Osteocyte (in vitro differentiated cells): Measurements from ENCODE around the gene SEMA3E. TPM values are rescaled to one million over a fixed set of nuclear protein-coding genes. Genes with fewer than 3 reads are reported as not detected.

ENCODE experiments used
- DNase-seq: peaks from one replicate; pipeline ENCODE4 v3.0.0; 2021; ENCODE audit warnings: mixed read lengths; ENCODE audit not compliant: unreplicated experiment; ENCODE audit errors: extremely low spot score
- H3K27ac Mint-ChIP-seq: one replicate; pipeline ENCODE4 v1.8.0; 2021; ENCODE audit warnings: mild to moderate bottlenecking, mixed read lengths; ENCODE audit not compliant: unreplicated experiment
- H3K27me3 Mint-ChIP-seq: one replicate; pipeline ENCODE4 v1.8.0; 2021; ENCODE audit warnings: mixed read lengths; ENCODE audit not compliant: unreplicated experiment
- H3K36me3 Mint-ChIP-seq: one replicate; pipeline ENCODE4 v1.8.0; 2021; ENCODE audit warnings: mixed read lengths; ENCODE audit not compliant: unreplicated experiment
- H3K4me1 Mint-ChIP-seq: one replicate; pipeline ENCODE4 v1.8.0; 2021; ENCODE audit warnings: mixed read lengths; ENCODE audit not compliant: unreplicated experiment
- H3K4me3 Mint-ChIP-seq: one replicate; pipeline ENCODE4 v1.8.0; 2021; ENCODE audit warnings: mild to moderate bottlenecking, moderate library complexity, mixed read lengths; ENCODE audit not compliant: unreplicated experiment
- H3K9me3 Mint-ChIP-seq: one replicate; pipeline ENCODE4 v1.8.0; 2021; ENCODE audit warnings: mixed read lengths; ENCODE audit not compliant: unreplicated experiment
- CTCF ChIP-seq: fragments of 200-600 bp; sonication (generic); IDR thresholded peaks from 2 replicates; pipeline ENCODE4 v1.5.0; 2021; ENCODE audit warnings: antibody characterized with exemption, mild to moderate bottlenecking, moderate library complexity
- total RNA-seq: library from RNA; stranded (reverse); gene quantifications from 2 replicates; pipeline ENCODE4 v1.2.1, GENCODE V29; 2021

SEMA3E gene
- total RNA-seq, 1 donor from 2014 or later: 1.6 TPM

- Mint-ChIP-seq H3K27me3 (peaks cover 5% of the 10 kb centered on the region), H3K36me3 (no peaks in the 10 kb centered on the region), H3K27ac (no peak overlapping the region), H3K4me1 (peaks cover 2% of the 10 kb centered on the region), H3K4me3 (no peak overlapping the region), H3K9me3 (peaks cover 6% of the 10 kb centered on the region)
- no peak for DNase-seq
- TF ChIP-seq CTCF: no peak
These were observed 44.3 kb upstream of the SEMA3E start for GRCh38 chr7:83693256-83693655.

GRCh38 chr7:83691095-83691494, 42.2 kb upstream of the SEMA3E start:
- Mint-ChIP-seq H3K27me3 (peaks cover 5% of the 10 kb centered on the region), H3K9me3 (no peaks in the 10 kb centered on the region), H3K27ac (no peak overlapping the region), H3K4me1 (no peaks in the 10 kb centered on the region), H3K4me3 (no peak overlapping the region), H3K36me3 (no peaks in the 10 kb centered on the region)
- DNase-seq: no peak
- no peak for TF ChIP-seq CTCF

- Mint-ChIP-seq H3K27ac (no peak overlapping the region), H3K36me3 (no peaks in the 10 kb centered on the region)
- TF ChIP-seq CTCF: no peak
These were observed 40.9 kb upstream of the SEMA3E start for GRCh38 chr7:83689855-83690254.

GRCh38 chr7:83686416-83686815, 37.5 kb upstream of the SEMA3E start:
- DNase-seq: no peak
- no peaks in the 10 kb centered on the region for H3K9me3 Mint-ChIP-seq
- H3K36me3 Mint-ChIP-seq: no peaks in the 10 kb centered on the region
- no peak overlapping the region for H3K27ac Mint-ChIP-seq
- peaks cover 10% of the 10 kb centered on the region for H3K27me3 Mint-ChIP-seq
- TF ChIP-seq CTCF: no peak
- H3K4me3 Mint-ChIP-seq: no peak overlapping the region
- no peaks in the 10 kb centered on the region for H3K4me1 Mint-ChIP-seq

More at GRCh38 chr7:83689855-83690254, 40.9 kb upstream of the SEMA3E start:
- DNase-seq: no peak
- no peaks in the 10 kb centered on the region for H3K9me3 Mint-ChIP-seq
- H3K4me1 Mint-ChIP-seq: no peaks in the 10 kb centered on the region
- no peak overlapping the region for H3K4me3 Mint-ChIP-seq
- peaks cover 5% of the 10 kb centered on the region for H3K27me3 Mint-ChIP-seq

GRCh38 chr7:83684928-83685327, 36.0 kb upstream of the SEMA3E start:
- Mint-ChIP-seq H3K9me3 (no peaks in the 10 kb centered on the region), H3K36me3 (no peaks in the 10 kb centered on the region), H3K4me3 (no peak overlapping the region)

More at GRCh38 chr7:83684928-83685327, 36.0 kb upstream of the SEMA3E start:
- no peaks in the 10 kb centered on the region for H3K4me1 Mint-ChIP-seq
- peaks cover 10% of the 10 kb centered on the region for H3K27me3 Mint-ChIP-seq
- TF ChIP-seq CTCF: no peak
- no peak for DNase-seq
- H3K27ac Mint-ChIP-seq: no peak overlapping the region
